Kidney glomerular epithelial cell (primary cell): ENCODE data around the gene MEAK7.

Experiments used
- DNase-seq: peaks from one replicate; lab custom pipeline; 2025; lab: John Stamatoyannopoulos, UW

MEAK7 gene

GRCh38 chr16:84486551-84487235 lies 17.8 kb downstream of the MEAK7 start:
- no peak for DNase-seq

- no peak for DNase-seq
Observed at GRCh38 chr16:84486126-84486525, 18.3 kb downstream of the MEAK7 start.

- DNase-seq: no peak
Observed at GRCh38 chr16:84485255-84486010, 19.0 kb downstream of the MEAK7 start.

- DNase-seq: peak; percentile 51
Observed at GRCh38 chr16:84484579-84485254, 19.7 kb downstream of the MEAK7 start.

DNA sequence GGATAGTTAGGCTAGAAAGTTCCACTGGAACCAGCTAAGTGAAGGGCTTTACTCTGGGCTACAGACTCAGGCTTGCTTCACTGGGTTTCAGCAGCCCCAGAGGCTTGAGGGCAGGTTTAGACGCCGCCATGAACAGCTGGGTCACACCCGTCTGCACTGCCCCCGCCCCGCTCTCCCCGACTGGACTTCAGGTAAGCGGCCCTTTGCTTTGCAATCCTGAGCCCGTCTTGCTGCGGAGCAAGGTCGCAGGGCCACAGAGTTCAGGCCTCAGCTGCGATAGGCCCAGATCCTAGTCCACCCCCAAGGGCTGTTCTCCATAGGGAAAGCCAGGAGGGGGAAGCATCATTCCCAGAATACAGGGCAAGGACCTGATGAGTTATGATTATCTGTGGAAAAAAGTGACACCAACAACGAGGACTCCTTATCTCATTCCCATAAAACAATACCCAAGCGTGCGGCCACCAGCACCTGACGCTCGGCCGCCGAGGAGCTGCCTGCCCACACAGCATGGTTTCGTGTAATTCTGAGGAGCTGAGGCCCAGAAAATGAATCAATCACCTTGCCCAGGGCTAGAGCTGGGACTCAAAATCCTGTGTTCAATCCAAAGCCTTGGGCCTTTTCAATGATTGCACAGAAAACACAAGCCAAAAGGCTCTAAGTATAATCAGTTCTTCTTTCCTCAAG lies 20.4 kb downstream of the MEAK7 start:
- DNase-seq: no peak

GRCh38 chr16:84482951-84483881 lies 21.2 kb downstream of the MEAK7 start:
- DNase-seq: no peak

DNA sequence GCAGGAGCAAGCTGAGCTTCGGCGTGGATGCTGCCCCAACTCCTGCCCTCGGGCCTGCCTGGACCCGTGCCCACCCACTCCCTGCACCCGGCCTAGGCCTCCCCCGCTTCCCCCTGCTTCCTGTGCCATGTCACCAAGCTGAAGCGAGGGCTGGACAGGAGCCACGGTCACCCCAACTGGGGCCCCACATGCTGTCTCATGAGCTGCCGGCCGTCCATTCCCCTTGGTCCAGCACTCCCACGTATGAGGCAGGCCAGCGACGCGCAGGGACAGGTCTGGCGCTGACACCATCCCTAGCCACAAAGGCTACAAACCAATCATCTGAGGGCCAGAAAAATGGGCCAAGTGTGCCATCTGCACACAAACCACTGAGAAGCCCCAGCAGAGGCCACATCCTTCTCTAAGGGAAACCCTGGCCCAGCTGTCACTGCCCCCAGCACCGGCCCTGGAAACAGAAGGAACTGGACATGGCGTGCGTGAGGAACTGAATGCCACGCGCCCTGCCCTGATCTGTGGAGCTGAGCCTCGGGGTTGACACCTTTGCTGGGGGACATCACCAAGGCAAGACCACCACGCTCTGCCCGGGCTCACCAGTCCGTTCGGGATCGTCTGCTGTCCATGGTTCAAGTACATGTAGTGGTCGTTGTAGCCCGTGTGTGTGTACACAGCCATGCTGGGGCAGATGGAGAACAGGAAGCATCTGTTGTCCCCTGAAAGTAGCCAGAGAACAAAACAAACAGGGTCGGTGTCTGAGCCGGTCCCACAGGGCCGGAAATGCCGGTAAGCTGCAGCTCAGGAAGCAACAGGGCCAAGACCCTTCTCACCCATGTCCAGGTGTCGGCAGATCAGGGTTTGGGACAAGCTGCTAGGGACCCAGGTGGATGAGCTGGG lies 22.2 kb downstream of the MEAK7 start:
- DNase-seq: no peak

DNA sequence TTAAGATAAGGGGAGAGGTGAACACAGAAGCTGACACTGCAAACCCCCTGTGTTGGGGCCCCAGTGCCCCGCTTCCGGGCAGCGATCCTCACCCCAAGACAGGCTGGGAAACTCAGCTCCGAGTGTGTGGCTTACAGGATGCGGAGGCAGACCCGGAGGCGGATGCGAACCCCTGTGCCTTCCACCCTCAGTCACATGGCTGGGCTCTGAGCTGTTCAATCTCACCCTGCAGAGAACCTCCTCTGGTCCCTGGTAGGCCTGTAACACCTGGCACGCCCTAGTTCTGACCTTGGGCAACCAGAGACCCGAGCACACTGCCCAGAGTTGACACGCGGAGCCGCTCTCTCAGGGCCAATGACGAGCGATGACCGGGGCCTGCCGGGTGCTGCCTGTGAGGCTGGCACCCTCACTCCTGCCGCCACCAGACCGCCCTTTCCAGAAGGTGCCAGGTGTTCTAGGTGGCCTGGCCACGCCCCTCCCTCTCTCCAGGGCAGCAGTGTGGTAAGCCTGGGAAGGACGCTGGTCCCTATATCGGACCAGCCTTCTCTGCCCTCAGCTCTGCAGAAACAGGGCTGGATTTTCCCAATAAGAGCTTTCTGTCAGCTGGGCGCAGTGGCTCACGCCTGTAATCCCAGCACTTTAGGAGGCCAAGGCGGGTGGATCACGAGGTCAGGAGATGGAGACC lies 23.3 kb downstream of the MEAK7 start:
- DNase-seq: no peak

- DNase-seq: no peak
Observed at GRCh38 chr16:84479716-84480450, 24.6 kb downstream of the MEAK7 start.

- peak; percentile 80 for DNase-seq
Observed at GRCh38 chr16:84478172-84478947, 26.1 kb downstream of the MEAK7 start.

DNA sequence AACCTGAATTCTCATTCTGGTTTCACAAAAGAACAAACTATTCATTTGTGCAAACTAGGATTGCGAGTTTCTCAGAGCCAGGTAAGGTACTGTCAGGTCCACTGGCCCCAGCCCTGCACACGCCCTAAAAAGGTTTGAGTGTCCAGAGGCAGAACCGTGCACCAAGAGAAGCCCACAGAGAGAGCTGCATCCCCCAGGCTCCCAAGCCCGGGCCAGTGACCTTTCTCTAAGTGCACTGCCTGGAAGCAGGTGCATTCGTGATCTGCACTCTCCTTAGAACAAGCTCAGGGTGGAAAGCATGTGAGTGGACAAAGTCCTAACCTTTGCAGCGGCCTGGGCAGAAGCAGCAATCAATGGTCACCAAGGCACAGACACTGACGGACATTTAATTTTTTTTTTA lies 26.8 kb downstream of the MEAK7 start:
- no peak for DNase-seq

GRCh38 chr16:84476401-84476800 lies 28.1 kb downstream of the MEAK7 start:
- DNase-seq: no peak

DNA sequence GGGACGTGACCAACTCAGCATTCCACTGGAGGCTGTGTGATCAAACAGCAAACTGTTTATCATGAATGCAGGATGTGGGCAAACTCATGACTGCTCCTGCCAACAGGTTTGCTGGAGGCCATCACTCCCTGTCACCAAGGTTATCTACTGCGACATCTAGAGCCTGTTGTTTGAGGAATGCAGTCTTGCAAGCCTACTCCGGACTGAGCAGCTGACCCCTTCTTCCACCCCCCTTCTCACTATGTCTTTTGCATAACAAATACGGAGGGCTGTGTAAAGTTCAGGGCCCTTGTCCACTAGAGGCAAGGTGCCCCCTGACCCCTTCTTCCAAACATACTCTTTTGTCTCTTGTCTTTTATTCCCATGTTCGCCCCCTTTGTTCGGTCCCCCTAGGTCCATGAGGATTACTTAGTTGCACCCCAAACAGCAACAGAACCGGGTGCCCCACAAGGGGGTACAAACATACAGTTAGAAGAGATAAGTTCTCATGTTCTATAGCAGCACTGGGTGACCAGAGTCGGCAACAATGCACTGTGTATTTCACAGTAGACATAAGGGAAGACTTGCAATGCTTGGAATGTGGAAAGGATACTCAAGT lies 28.7 kb downstream of the MEAK7 start:
- no peak for DNase-seq

DNA sequence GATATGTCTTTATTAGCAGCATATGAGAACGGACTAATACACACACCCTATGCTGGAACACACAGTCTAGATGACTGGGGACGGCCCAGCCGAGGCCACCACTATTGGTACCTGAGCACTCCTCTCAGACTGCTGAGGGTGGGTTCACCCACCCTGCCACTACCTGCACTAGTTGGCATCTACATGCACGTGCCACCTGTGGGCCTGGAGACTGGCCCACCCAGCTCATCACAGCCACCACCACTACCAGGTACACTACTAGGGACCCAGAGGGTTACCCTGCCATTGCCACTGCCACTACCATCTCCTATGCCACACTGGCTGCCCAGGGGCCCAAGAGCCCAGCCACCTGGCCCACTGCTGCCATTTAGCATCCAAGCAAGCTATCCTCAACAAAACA lies 32.5 kb downstream of the MEAK7 start:
- DNase-seq: no peak

GRCh38 chr16:84471316-84471715 lies 33.1 kb downstream of the MEAK7 start:
- no peak for DNase-seq

DNA sequence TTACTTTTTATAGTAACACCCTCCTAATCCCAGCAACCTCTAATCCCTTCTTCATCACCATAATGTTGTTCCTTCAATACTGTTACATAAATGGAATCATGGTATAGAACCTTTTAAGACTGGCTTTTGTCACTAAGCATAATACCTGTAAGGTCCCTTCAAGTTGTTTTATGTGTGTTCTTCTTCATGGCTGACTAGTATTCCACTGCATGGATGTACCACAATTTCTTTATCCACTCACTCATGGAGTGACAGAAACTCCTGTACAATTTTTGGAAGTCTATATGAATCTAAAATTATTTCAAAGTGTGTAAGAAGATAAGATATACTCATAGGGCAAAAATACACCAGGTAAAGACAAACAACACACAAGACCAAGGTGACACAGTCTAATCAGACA lies 36.8 kb downstream of the MEAK7 start:
- no peak for DNase-seq

- DNase-seq: no peak
Observed at GRCh38 chr16:84467256-84467655, 37.2 kb downstream of the MEAK7 start.

DNA sequence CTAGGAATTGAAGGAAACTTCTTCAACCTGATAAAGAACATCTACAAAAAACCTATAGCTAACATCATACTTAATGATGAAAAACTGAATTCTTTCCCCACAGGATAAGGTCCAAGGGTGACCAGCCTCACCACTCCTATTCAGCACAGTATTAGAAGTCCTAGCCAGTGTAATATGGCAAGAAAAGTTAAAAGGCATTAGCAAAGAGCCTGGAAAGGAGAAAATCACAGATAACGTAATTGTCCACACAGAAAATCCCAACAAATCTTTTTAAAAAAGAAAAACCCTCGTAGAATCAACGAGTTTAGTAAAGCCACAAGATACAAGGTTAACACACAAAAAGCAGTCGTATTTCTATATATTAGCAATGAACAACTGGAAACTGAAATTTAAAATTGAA lies 37.8 kb downstream of the MEAK7 start:
- no peak for DNase-seq
